Effector memory CD4-positive, alpha-beta T cell (primary cell): ENCODE measurements around the gene ZCCHC8.

Experiments
- DNase-seq, 3 donors: peaks; one replicate each; pipeline ENCODE4 v3.0.0-alpha.2; 2020
- H3K27ac ChIP-seq: 2 replicates; pipeline ENCODE4 v1.7.0; 2013; ENCODE audit warnings: mild to moderate bottlenecking, low read length, moderate library complexity; ENCODE audit not compliant: insufficient read depth, poor library complexity, severe bottlenecking
- H3K27me3 ChIP-seq: replicated peaks from 2 replicates; pipeline ENCODE4 v1.7.0; 2013; ENCODE audit warnings: mild to moderate bottlenecking, low read length; ENCODE audit not compliant: insufficient read depth, control insufficient read depth, poor library complexity, severe bottlenecking
- H3K36me3 ChIP-seq: 2 replicates; pipeline ENCODE4 v1.7.0; 2013; ENCODE audit warnings: mild to moderate bottlenecking, low read length, moderate library complexity; ENCODE audit not compliant: control insufficient read depth, insufficient read depth
- H3K4me1 ChIP-seq: 2 replicates; pipeline ENCODE4 v1.7.0; 2013; ENCODE audit warnings: low read length, mild to moderate bottlenecking; ENCODE audit not compliant: control insufficient read depth, insufficient read depth, poor library complexity, severe bottlenecking
- H3K4me3 ChIP-seq: 2 replicates; pipeline ENCODE4 v1.7.0; 2013; ENCODE audit warnings: low read length, low read depth, mild to moderate bottlenecking; ENCODE audit not compliant: insufficient read depth, poor library complexity, severe bottlenecking
- H3K9me3 ChIP-seq: 2 replicates; pipeline ENCODE4 v1.7.0; 2013; ENCODE audit warnings: mild to moderate bottlenecking, low read length, moderate library complexity; ENCODE audit not compliant: control insufficient read depth

The ZCCHC8 gene

GRCh38 chr12:122526683-122527477 lies 26.1 kb upstream of the ZCCHC8 start, which contains the start of the genes KNTC1 and RSRC2:
KNTC1 (plus strand) TSS chr12:122527249; CDS start chr12:122530064, 2,815 bp downstream.
RSRC2 (minus strand) TSS chr12:122526936; CDS start chr12:122526853, 83 bp downstream.
- Histone ChIP-seq H3K4me3 (peak within 1 kb of the TSS; percentile 70), H3K36me3 (peaks cover 15% of the 10 kb centered on the region), H3K27ac (peak within 1 kb of the TSS; percentile 99), H3K4me1 (peaks cover 34% of the 10 kb centered on the region), H3K9me3 (no peaks in the 10 kb centered on the region), H3K27me3 (no peaks in the 10 kb centered on the region)
- peak; percentile 97 to 98 (median 98) for DNase-seq

DNA sequence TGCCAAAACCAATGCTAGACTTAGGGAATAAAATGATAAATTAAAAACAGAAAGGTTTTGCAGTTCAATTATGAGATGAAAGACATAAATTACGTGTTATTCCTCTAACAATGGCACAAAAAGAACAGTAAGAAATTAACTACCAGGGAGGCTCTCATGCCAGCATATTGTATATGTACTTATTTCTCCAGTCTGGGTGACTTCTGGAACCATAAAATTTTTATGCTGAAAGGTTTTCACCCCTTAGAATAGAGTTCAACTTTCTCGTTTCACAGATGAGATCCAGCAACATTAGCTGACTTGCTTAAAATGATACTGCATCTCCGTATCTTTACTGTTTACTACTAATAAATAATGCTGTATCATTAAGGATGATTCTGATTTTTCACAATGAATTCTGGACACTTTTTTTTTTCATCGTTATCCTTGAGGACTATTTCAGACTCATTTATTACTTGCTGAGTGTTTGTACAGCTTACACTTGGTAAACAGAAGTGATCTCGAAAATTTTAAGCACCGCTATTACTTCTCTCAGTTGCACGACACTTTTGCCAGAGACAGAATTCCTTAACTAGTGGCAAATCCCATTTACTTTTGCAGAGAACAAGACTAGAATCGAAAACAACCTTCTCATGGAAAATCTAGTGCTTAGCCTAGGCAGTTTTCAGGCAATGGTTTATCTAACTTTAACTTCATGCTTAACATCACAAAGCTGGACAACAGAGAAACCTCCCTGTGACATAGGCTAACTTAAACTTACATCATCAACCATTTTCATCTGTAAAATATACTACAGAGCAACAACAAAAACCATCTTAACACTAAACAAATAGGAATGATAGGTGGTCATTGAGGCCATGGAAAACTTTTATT lies 23.4 kb upstream of the ZCCHC8 start:
- H3K27me3 ChIP-seq, result no peaks in the 10 kb centered on the region
- peaks cover 42% of the 10 kb centered on the region for H3K36me3 ChIP-seq
- H3K9me3 ChIP-seq, result no peaks in the 10 kb centered on the region
- H3K4me3 ChIP-seq, result no peak overlapping the region
- DNase-seq, result no peak
- no peak overlapping the region for H3K27ac ChIP-seq
- H3K4me1 ChIP-seq, result peaks cover 34% of the 10 kb centered on the region

DNA sequence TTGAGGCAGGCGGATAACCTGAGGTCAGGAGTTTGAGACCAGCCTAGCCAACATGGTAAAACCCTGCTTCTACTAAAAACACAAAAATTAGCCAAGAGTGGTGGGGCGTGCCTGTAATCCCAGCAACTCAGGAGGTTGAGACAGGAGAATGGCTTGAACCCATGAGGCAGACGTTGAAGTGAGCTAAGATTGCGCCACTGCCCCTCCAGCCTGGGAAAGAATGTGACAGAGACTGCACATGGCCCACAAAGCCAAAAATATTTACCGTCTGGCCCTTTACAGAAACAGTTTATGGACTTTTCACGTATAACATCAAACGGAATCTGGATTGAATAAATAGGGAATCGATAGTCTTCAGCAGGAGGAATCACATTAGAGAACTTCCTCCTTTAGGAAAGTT lies 22.5 kb upstream of the ZCCHC8 start:
- H3K4me3 ChIP-seq, result no peak overlapping the region
- no peaks in the 10 kb centered on the region for H3K27me3 ChIP-seq
- peaks cover 32% of the 10 kb centered on the region for H3K4me1 ChIP-seq

DNA sequence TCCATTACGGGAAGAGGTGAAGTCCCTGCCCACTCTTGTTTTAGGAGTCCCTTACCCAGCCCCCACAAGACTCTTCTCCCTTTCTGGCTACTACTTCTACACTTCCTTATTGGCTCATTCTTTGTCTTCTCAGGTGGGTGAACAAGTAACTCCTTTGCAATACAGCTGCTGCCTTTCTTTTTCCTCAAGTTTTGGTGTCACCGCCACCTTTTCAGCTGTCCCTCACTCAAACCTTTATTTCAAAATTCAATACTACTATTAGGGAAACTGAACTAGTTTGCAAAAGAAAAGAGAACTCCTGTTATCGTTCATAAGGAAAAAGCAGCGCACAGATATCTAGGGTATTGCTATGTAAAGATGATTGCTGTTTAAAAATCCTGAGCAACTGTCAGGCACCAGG lies 19.9 kb upstream of the ZCCHC8 start:
- peaks cover 25% of the 10 kb centered on the region for H3K4me1 ChIP-seq
- H3K27me3 ChIP-seq, result no peaks in the 10 kb centered on the region
- DNase-seq, result no peak
- H3K36me3 ChIP-seq, result peaks cover 76% of the 10 kb centered on the region
- no peak overlapping the region for H3K27ac ChIP-seq
- H3K4me3 ChIP-seq, result no peak overlapping the region
- no peaks in the 10 kb centered on the region for H3K9me3 ChIP-seq

More for the DNA sequence above, 22.5 kb upstream of the ZCCHC8 start:
- no peak overlapping the region for H3K27ac ChIP-seq
- peaks cover 50% of the 10 kb centered on the region for H3K36me3 ChIP-seq
- no peak for DNase-seq
- no peaks in the 10 kb centered on the region for H3K9me3 ChIP-seq

DNA sequence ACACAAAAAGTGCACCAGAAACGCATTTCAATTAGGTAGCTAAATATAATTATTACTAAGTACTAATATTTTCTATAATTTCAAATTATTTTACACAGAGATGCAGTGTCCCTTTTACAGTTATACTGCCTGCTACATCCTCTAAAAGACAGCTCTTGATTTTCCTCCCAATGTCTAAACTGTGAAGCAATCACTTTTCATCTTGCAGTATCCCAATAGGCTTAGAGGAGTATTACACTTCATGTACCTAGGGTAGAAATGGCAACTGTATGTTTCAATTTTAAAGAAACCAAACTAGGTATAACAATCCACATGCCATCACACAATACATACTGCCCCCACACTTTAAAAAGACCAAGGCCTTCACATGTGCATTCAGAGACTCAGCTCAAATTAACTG lies 18.7 kb upstream of the ZCCHC8 start:
- H3K27ac ChIP-seq, result no peak overlapping the region
- H3K4me3 ChIP-seq, result no peak overlapping the region
- H3K36me3 ChIP-seq, result peaks cover 86% of the 10 kb centered on the region
- no peak for DNase-seq
- no peaks in the 10 kb centered on the region for H3K27me3 ChIP-seq
- peaks cover 20% of the 10 kb centered on the region for H3K4me1 ChIP-seq
- H3K9me3 ChIP-seq, result no peaks in the 10 kb centered on the region

- Histone ChIP-seq H3K9me3 (no peaks in the 10 kb centered on the region), H3K27me3 (no peaks in the 10 kb centered on the region), H3K36me3 (peaks cover 84% of the 10 kb centered on the region), H3K4me3 (no peak overlapping the region), H3K27ac (no peak overlapping the region), H3K4me1 (peaks cover 19% of the 10 kb centered on the region)
- no peak for DNase-seq
Measured at GRCh38 chr12:122518908-122519307, 18.2 kb upstream of the ZCCHC8 start.

- Histone ChIP-seq H3K4me3 (no peak overlapping the region), H3K27me3 (no peaks in the 10 kb centered on the region), H3K9me3 (no peaks in the 10 kb centered on the region), H3K27ac (no peak overlapping the region), H3K4me1 (peaks cover 9% of the 10 kb centered on the region), H3K36me3 (peaks cover 89% of the 10 kb centered on the region)
- no peak for DNase-seq
Measured at GRCh38 chr12:122517877-122518276, 17.1 kb upstream of the ZCCHC8 start.

DNA sequence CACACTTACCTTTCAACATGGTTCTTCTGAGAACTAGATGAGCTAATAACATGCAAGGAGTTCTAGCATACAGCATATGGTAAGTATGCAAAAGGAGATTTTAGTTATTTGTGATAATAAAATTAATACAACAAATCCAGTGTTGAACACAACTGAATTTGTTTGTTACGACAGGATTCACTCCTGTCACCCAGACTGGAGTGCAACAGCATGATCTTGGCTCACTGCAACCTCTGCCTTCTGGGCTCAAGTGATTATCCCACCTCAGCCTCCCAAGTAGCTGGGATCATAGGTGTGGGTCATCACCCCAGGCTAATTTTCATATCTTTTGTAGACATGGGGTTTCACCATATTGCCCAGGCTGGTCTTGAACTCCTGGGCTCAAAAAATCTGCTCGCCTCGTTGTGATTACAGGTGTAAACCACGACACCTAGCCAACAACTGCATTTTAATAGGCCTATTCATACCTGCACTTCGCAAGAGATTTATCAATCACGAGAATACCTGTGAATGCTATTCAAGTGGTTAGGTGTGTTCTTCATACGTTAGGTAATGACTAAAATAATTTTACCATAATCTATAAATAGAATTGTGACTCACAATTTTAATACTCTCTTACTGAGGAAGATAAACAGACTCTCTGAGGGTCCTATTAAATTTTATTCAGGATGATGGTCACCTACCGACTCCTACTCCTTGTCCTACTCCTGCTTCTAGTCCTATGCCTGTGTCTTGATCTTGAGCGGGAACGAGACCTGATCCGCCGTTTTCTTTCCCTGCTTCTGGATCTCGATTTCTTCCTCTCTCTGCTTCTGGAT lies 16.0 kb upstream of the ZCCHC8 start:
- Histone ChIP-seq H3K9me3 (no peaks in the 10 kb centered on the region), H3K4me3 (no peak overlapping the region), H3K4me1 (no peaks in the 10 kb centered on the region), H3K27ac (no peak overlapping the region), H3K36me3 (peaks cover 92% of the 10 kb centered on the region), H3K27me3 (no peaks in the 10 kb centered on the region)
- no peak for DNase-seq

DNA sequence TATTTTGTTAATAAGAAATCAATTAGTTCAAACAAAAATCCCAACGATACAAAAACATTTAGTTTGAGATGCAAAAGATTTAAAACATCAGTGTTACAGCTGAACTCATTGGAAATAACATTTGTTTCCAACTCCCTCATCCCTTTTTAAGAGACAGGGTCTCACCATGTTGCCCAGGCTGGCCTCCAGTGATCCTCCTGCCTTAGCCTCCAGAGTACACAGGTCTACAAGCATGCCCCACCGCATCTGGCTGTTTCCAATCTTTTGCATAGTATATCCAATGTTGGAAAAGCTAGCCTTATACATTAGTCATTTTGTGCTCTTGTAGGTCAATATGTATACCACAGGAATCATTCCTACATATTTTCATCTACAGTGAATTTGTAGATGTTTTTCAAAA lies 14.5 kb upstream of the ZCCHC8 start:
- Histone ChIP-seq H3K27ac (no peak overlapping the region), H3K4me1 (no peaks in the 10 kb centered on the region), H3K4me3 (no peak overlapping the region), H3K27me3 (no peaks in the 10 kb centered on the region), H3K9me3 (no peaks in the 10 kb centered on the region), H3K36me3 (peaks cover 91% of the 10 kb centered on the region)
- no peak for DNase-seq
